ENCODE results near the gene HERPUD1.
"Not testable (repeated sequence)": the region's sequence is repeated elsewhere in the genome, so short reads cannot be mapped to it uniquely, and the experiment has no call there.

Gene HERPUD1

DNA sequence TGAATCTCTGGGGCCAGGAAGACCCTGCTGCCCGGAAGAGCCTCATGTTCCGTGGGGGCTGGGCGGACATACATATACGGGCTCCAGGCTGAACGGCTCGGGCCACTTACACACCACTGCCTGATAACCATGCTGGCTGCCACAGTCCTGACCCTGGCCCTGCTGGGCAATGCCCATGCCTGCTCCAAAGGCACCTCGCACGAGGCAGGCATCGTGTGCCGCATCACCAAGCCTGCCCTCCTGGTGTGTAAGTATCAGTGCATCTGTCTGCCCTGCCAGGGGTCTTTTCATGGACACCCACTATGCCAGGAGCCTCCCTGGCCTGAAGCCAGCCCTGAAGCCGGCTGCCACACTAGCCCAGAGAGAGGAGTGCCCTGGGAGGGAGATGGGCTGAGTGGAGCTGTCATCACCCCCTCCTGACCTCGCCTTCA, 29.9 kb downstream of the HERPUD1 start, which contains the start of gene CETP:
CETP (plus strand) TSS at position 100 of the 431 bp plus-strand sequence; CDS start at position 130, 30 bp downstream.
- no peak for DNase-seq

- peak; percentile 34 to 86 for DNase-seq
Measured at GRCh38 chr16:56964243-56965148, 32.6 kb downstream of the HERPUD1 start.

DNA sequence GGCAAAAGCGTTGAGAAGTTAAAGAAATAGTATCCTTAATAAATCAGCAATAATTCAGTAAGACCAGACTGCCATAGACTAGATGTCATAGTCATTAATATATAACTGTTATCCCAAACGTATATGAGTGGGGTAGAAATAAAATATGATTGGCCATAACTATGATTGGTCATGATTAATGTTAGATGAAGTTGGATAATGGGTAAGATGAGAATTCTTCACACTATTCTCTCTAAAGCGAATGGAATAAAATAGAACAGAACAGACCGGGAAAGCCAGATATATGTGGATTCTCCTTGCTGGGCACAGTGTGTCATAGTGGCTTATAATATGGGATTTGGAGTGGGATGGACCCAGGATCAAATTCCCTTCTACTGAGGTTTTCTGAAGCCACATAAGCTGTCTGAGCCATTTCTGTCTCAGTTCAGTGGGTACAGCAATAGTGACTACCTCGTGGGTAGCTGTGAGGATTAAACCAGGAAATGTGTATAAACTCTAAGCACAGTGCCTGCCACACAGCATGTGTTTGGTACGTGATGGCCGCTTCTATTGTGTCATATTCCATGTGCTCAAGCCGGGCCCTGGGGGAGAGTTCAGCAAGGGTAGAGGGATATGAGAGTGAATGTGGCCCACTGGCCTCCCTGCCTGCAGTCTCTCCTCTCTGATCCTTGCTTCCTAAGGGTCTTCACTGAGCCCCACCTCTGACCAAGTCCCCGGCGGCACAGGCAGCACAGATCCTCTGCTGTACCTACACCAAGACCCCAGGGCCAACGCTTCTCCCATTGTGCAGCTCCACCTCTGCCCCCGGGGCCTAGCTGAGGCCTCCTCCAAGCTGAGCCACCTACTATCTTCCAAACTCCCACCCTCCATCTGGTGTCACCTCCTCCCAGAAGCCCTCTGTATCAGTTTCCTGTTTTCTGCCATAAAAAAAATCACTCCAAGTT, 33.5 kb downstream of the HERPUD1 start:
- no peak for DNase-seq

- no peak for DNase-seq
Measured at GRCh38 chr16:56966093-56966475, 34.1 kb downstream of the HERPUD1 start.

GRCh38 chr16:56967733-56968132, 35.8 kb downstream of the HERPUD1 start:
- no peak for DNase-seq

DNA sequence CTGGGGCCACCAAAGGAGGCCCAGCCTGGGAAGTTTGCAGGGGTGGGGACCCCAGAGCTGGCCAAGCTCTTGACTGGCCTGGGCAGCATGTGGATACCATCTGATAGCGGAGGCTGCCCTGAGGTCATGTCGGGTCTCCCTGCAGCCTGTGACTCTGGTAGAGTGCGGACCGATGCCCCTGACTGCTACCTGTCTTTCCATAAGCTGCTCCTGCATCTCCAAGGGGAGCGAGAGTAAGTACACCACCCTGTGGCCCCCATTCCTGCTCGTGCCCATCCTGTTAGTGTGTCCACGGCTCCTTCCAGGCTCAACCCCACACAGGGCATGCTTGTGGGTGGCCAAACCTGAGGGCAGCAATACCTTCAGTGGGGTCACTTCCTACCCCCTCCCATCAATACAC, 37.8 kb downstream of the HERPUD1 start:
- DNase-seq, result no peak

GRCh38 chr16:56970934-56971767, 39.2 kb downstream of the HERPUD1 start:
- DNase-seq, result no peak

GRCh38 chr16:56971768-56972043, 39.8 kb downstream of the HERPUD1 start:
- no peak for DNase-seq

GRCh38 chr16:56972403-56973293, 40.7 kb downstream of the HERPUD1 start:
- no peak for DNase-seq

DNA sequence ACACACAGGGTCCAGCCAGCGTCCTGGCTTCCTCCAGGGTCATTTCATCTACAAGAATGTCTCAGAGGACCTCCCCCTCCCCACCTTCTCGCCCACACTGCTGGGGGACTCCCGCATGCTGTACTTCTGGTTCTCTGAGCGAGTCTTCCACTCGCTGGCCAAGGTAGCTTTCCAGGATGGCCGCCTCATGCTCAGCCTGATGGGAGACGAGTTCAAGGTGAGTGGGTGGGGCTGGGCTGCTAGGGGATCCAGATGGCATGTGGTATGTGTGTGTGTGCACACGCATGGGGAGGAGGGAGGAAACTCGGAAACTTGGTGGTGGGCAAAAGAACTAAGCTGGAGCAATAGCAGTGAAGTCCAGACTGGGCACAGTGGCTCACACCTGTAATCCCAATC, 41.4 kb downstream of the HERPUD1 start:
- DNase-seq, result no peak

DNA sequence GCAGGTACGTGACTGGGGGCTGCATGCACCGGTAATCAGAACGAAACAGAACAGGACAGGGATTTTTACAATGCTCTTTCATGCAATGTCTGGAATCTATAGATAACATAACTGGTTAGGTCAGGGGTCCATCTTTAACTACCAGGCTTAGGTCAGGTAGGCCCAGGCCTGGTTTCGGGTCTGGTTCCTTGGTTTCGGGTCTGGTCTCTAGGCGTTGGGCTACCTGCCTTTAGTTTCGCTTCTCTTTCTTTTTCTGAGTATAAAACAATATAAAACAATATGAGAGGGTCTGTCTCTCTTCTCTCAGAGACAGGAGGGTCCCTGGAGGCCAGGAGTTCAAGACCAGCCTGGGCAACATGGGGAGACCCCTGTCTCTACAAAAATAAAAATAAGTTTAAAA, 42.0 kb downstream of the HERPUD1 start:
- not testable (repeated sequence) for DNase-seq

DNA sequence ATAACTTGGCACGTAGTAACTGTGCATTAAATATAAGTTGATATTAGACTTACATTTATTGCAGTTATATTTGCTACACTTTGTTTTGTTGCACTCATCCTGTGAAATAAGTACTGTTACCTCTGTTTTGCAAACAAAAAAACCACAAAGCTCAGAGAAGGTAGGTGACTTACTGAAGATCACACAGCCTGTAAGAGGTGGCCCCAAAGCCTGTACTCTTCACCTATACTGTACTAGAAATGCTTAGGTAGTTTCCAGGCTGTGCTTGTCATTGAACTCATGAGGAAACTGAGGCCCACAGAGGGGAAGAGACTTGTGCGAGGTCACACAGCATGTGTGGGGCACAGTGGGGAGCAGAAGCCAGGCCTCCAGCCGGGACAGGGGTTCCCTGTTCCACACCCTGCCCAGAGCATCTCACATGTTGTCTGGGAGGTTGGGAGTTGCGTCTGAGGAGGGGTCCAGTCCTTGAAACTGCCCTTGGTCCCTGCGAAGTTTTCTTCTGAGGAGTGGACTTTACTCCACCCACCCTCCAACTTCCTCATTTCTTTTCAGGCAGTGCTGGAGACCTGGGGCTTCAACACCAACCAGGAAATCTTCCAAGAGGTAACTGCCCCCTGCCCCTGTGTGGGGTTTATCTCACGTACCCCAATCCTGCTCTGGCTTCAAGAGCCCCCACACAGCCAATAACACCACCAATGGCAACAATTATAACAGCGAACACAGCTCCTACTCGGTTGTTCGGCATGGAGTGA, 42.8 kb downstream of the HERPUD1 start:
- no peak for DNase-seq

GRCh38 chr16:56975714-56976113, 43.8 kb downstream of the HERPUD1 start:
- DNase-seq, result no peak

DNA sequence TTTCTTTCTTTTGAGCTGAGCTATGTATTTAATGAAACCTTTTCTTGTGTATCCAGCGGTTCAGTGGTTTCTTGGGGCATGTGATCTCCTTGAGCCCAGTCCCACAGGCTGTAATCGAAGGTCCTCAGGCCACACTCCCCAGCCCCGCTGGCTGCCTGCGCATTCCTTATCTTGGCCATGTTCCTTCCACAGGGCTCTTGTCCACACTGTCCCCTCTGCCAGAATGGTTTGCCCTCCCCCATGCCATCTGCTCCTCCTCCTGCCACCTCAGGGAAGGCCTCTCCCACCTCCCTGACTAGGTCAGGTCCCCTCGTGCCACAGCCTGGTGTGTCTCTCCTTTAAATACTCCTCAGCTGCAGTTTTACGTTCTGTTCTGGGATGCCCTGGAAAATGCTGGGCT, 45.3 kb downstream of the HERPUD1 start:
- DNase-seq, result no peak

DNA sequence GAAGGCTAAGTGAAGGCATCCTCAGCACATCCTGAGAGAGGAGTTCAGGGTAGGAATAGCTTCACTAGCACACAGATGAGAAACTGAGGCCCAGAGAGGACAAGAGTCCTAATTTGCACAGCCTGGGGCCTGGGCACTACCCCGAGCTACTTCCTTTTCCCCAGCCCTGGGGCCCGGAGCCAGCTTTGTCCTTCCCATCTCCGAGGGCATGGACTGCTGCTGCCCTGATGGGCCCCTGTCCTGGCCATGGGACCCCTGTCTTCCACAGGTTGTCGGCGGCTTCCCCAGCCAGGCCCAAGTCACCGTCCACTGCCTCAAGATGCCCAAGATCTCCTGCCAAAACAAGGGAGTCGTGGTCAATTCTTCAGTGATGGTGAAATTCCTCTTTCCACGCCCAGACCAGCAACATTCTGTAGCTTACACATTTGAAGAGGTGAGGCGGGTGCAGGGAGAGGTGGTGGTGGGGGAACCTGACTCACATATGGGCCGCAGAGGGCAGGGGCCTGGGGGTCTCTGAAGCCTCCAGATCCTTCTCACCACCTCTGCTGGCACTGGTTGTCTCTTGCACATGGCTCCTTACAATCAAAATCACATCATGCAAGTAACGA, 46.0 kb downstream of the HERPUD1 start:
- DNase-seq, result no peak

DNA sequence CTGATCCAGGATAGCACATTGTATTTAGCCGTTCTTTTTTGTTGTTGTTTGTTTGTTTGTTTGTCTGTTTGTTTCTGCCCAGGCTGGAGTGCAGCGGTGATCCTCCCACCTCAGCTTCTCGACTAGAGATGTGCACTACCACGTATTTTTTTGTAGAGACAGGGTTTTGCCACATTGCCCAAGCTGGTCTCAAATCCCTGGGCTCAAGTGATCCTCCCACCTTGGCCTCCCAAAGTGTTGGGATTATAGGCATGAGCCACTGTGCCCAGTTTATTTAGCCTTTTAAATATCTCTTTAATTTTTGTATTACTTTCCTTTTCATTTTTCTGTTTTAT, 48.2 kb downstream of the HERPUD1 start:
- DNase-seq, result no peak

- DNase-seq, result peak in 1 of 2 experiments; percentile 5
Measured at GRCh38 chr16:56980792-56981724, 49.1 kb downstream of the HERPUD1 start.

DNA sequence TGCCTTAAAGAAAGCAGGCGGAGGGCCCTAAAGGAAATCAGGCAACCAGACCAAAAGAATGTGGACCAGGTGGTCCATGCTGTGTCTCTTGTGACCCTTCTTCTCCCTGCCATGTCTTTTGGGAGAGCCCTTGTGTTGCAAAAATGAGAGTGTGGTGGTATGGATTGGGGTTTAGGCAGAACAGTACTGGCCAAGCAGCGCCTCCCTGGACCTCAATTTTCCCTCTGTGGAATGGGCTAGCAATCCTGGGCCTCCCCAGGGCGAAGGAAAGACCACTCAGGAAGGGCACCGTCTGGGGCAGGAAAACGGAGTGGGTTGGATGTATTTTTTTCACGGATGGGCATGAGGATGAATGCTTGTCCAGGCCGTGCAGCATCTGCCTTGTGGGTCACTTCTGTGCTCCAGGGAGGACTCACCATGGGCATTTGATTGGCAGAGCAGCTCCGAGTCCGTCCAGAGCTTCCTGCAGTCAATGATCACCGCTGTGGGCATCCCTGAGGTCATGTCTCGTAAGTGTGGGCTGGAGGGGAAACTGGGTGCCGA, 49.9 kb downstream of the HERPUD1 start:
- no peak for DNase-seq

GRCh38 chr16:56982695-56983094, 50.8 kb downstream of the HERPUD1 start:
- DNase-seq, result no peak

Measured in NCI-H526 (cell line).